Adrenal gland (tissue), 12 donors: ENCODE measurements around the gene GATA1. TPM values are rescaled to one million over a fixed set of nuclear protein-coding genes. Genes with fewer than 3 reads are reported as not detected.

Experiments used
- DNase-seq, 7 donors: peaks; one replicate each; pipeline ENCODE4 v3.0.0-alpha.2; 2019 to 2020
- H3K27ac ChIP-seq, 5 donors: fragments of 200-600 bp; sonication (generic) in 4 of 5; 1 replicate in 3 of 5; 2 replicates in 2 of 5; pipeline versions ENCODE4 v1.5.1 to v1.8.0; 2016 to 2020; ENCODE audit warnings: mild to moderate bottlenecking in 1 of 5
- H3K27me3 ChIP-seq: fragments of 200-600 bp; 2 replicates; pipeline ENCODE4 v1.8.0; 2021
- H3K36me3 ChIP-seq, 2 donors: fragments of 200-600 bp; replicated peaks in 1 of 2; 1 replicate in 1 of 2; 2 replicates in 1 of 2; pipeline versions ENCODE4 v1.5.1 to v1.8.0; 2018 to 2022
- H3K4me1 ChIP-seq, 2 donors: fragments of 200-600 bp; replicated peaks in 1 of 2; 1 replicate in 1 of 2; 2 replicates in 1 of 2; pipeline versions ENCODE4 v1.5.1 to v1.8.0; 2018 to 2021
- H3K4me3 ChIP-seq, 4 donors: fragments of 200-600 bp; sonication (generic) in 3 of 4; one replicate each; pipeline ENCODE4 v1.5.1; 2016 to 2018
- H3K9me3 ChIP-seq, 3 donors: fragments of 200-600 bp; sonication (generic) in 1 of 3; replicated peaks in 1 of 3; 1 replicate in 2 of 3; 2 replicates in 1 of 3; pipeline versions ENCODE4 v1.5.1 to v1.8.0; 2016 to 2021
- CTCF ChIP-seq, 6 experiments: fragments of 450-650 bp in 4 of 6; fragments of 200-600 bp in 2 of 6; sonication (generic) in 1 of 6; IDR thresholded peaks; 1 replicate in 5 of 6; 2 replicates in 1 of 6; pipeline versions ENCODE4 v1.5.1 to v1.8.0; 2016 to 2021; ENCODE audit warnings: antibody characterized with exemption in 6 of 6, mild to moderate bottlenecking in 2 of 6, moderate library complexity in 1 of 6
- POLR2A ChIP-seq, 2 donors: fragments of 450-650 bp; IDR thresholded peaks; one replicate each; pipeline ENCODE4 v1.6.1; 2017; ENCODE audit warnings: antibody characterized with exemption in 2 of 2, mild to moderate bottlenecking in 2 of 2, moderate library complexity in 1 of 2
- WGBS, 4 donors: extraction: QIAGEN DNeasy Blood & Tissue Kit in 2 of 4; methylation state at CpG; one replicate each; pipeline versions ENCODE4 v1.1.5 to v1.1.7; 2013 to 2017; 5-methylcytosine and 5-hydroxymethylcytosine counted together
- intact Hi-C, 2 donors: fragments of 100-400 bp; cut with DNase I; formaldehyde crosslinking; loops; one replicate each; pipeline versions ENCODE4 v1.14.1 to v1.15.0; 2022 to 2023
- polyA plus RNA-seq, 3 donors: library from polyadenylated mRNA; stranded (reverse); fragments of 200-250 nt in 2 of 3; fragments of 350-450 nt in 1 of 3; fragmentation: Illumina TruSeq in 1 of 3; extraction: RNeasy Lipid Tissue Mini Kit (QIAGEN cat#74804) in 1 of 3; gene quantifications; one replicate each; pipeline ENCODE4 v1.2.3, GENCODE V29; 2013 to 2014
- total RNA-seq, 9 donors: library from RNA; depleted of rRNA in 4 of 9; stranded (reverse); fragments of >200 nt in 4 of 9; fragments of 120-200 nt in 1 of 9; fragmentation: NEBNext Ultra II Directional in 1 of 9; extraction: Animal tissue kit (Norgen Biotek cat#: 25700) in 1 of 9; gene quantifications; one replicate each; pipeline versions ENCODE4 v1.1.0 to v1.2.4, GENCODE V29; 2013 to 2023
- donor health status: healthy with polysubstance abuse.
- donor health status: Bipolar disorder and iron deficiency.
- donor health status: DM: yes; HTN: yes; CAD: no.
- donor health status: DM: no; HTN: no; CAD: no.
- donor health status: DM: no; HTN: no; CAD: no.
- donor health status: DM: yes; HTN: yes; CAD: no.

Gene GATA1
- total and polyA plus RNA-seq, 12 donors, result 0.27 to 0.43 (median 0.33) TPM; not detected in 9

DNA sequence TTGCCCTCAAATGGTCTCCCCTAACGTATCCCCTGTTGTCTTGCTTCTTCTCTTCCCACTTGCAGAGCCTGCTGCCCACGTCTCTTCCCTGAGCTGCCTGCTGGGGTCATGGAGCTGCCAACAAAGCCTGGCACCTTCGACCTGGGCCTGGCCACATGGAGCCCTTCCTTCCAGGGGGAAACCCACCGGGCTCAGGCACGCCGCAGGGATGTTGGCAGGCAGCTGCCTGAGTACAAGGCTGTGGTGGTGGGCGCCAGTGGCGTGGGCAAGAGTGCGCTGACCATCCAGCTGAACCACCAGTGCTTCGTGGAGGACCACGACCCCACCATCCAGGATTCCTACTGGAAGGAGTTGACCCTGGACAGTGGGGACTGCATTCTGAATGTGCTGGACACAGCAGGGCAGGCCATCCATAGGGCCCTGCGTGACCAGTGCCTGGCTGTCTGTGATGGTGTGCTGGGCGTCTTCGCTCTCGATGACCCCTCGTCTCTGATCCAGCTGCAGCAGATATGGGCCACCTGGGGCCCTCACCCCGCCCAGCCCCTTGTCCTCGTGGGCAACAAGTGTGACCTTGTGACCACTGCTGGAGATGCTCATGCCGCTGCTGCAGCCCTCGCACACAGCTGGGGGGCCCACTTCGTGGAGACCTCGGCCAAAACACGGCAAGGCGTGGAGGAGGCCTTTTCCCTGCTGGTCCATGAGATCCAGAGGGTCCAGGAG is 42.8 kb downstream of the GATA1 start:
- intact Hi-C loops, result no loop called here
- H3K4me1 ChIP-seq, result no peaks in the 10 kb centered on the region
- no peak for DNase-seq
- no peak overlapping the region for H3K4me3 ChIP-seq
- no peak overlapping the region for H3K27ac ChIP-seq
- no peaks in the 10 kb centered on the region for H3K36me3 ChIP-seq
- no peak for TF ChIP-seq CTCF (IDR thresholded peaks at IDR 0.05)
- no peak for TF ChIP-seq POLR2A (IDR thresholded peaks at IDR 0.05)
- H3K27me3 ChIP-seq, result peaks cover 46% of the 10 kb centered on the region
- WGBS, 4 donors, result 78 to 87% (median 83%) methylated on average over 2 to 24 of the region's 24 CpGs
- H3K9me3 ChIP-seq, result no peaks in the 10 kb centered on the region

DNA sequence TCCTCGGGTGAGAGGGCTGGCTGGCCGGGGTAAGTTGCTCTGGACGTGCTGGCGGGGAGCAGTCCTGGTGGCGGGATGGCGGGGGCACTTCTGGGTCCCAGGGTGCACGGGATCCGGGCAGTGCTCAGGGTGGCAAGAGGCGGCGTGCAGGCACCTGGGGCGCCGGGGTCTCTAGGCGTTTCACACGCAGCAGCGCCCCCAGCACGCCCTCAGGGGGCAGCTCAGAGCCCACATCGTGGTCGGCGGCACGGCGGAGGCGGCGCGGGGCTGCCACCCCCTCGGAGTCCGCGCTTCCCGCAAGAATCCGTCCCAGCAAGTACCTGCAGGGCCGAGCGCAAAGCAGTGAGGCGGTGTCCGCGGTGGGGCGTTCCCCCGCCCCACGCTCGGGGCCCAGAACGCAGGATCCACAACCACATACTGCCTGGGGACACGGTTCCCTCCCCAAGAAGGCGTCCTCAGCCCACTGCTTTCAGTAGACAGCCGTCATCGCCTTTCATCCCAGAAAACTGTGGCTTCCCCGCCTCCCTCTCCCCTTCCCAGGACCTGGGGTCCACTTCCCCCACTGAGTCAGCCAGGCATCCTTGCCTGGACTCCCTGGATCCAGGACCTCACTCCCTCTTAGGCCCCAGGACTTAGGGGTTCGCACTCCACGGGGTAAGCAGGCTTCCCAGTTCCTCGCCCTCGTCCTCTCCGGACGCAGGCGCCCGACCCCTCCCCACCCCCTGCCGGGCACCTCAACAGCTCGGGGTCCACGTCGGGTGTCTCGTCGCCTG is 44.9 kb downstream of the GATA1 start:
- Histone ChIP-seq H3K4me1 (no peaks in the 10 kb centered on the region), H3K9me3 (no peaks in the 10 kb centered on the region), H3K4me3 (no peak overlapping the region), H3K36me3 (no peaks in the 10 kb centered on the region), H3K27me3 (peaks cover 53% of the 10 kb centered on the region), H3K27ac (no peak overlapping the region)
- WGBS, 4 donors, result 35 to 60% (median 50%) methylated on average over 1 to 58 of the region's 58 CpGs
- TF ChIP-seq POLR2A (IDR thresholded peaks at IDR 0.05) (no peak), CTCF (IDR thresholded peaks at IDR 0.05) (no peak)
- DNase-seq, result no peak
- intact Hi-C loops, result no loop called here

DNA sequence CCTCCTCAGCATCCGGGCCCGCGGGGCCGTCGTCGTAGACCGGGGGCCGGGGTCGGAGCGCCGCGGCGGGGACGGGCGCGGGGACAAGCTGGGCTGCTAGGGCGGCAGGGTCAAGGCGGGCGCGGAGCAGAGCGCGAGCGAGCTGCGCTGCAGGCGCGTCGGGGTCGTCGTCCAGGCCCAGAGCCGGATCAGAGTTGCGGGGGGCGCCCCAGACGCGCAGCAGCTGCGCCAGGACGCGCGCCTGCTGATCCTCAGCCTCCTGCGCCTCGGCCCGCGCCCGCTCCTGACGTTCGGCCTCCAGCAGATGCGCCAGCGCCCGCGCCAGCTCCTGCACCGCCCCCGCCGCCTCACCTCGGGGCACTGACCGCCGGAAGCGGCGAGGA is 45.5 kb downstream of the GATA1 start:
- Histone ChIP-seq H3K9me3 (no peaks in the 10 kb centered on the region), H3K27ac (no peak overlapping the region), H3K4me3 (no peak overlapping the region), H3K36me3 (no peaks in the 10 kb centered on the region), H3K27me3 (peaks cover 49% of the 10 kb centered on the region), H3K4me1 (no peaks in the 10 kb centered on the region)
- DNase-seq, result peak in 1 of 7 donors; percentile 61
- TF ChIP-seq POLR2A (IDR thresholded peaks at IDR 0.05) (no peak), CTCF (IDR thresholded peaks at IDR 0.05) (no peak)
- intact Hi-C loops, result no loop called here
- 2 to 50% (median 18%) methylated on average over 17 to 51 of the region's 57 CpGs for WGBS, 4 donors

- no peaks in the 10 kb centered on the region for H3K36me3 ChIP-seq
- 30 to 54% (median 45%) methylated on average over 9 of the region's 9 CpGs for WGBS, 4 donors
- peak overlapping the region in 1 of 5 donors; percentile 38 for H3K27ac ChIP-seq
- peaks cover 55% of the 10 kb centered on the region for H3K27me3 ChIP-seq
- H3K9me3 ChIP-seq, result no peaks in the 10 kb centered on the region
- DNase-seq, result peak in 1 of 7 donors; percentile 53
- no peak overlapping the region for H3K4me3 ChIP-seq
- intact Hi-C loops, result no loop called here
- TF ChIP-seq CTCF (IDR thresholded peaks at IDR 0.05) (no peak), POLR2A (IDR thresholded peaks at IDR 0.05) (no peak)
- H3K4me1 ChIP-seq, result no peaks in the 10 kb centered on the region
Measured at GRCh38 chrX:48833542-48834138, 47.2 kb downstream of the GATA1 start.
